GM12865 (cell line): ENCODE measurements around the gene DNM1.
"Not testable (repeated sequence)": the region's sequence is repeated elsewhere in the genome, so short reads cannot be mapped to it uniquely, and the experiment has no call there.

ENCODE experiments used
- DNase-seq: peaks from one replicate; pipeline ENCODE4 v3.0.0; 2010; ENCODE audit warnings: low read depth
- H3K4me3 ChIP-seq: 2 replicates; pipeline ENCODE4 v1.5.1; 2011; ENCODE audit warnings: mild to moderate bottlenecking, low read depth, low read length, control low read depth
- TF ChIP-seq, protein P1 (sequence below): IDR thresholded peaks from 2 replicates; pipeline ENCODE4 v1.5.1; 2011; ENCODE audit warnings: low read length, control low read depth, low read depth, inconsistent platforms; ENCODE audit not compliant: insufficient read depth; ENCODE audit errors: missing control alignments

Gene DNM1

DNA sequence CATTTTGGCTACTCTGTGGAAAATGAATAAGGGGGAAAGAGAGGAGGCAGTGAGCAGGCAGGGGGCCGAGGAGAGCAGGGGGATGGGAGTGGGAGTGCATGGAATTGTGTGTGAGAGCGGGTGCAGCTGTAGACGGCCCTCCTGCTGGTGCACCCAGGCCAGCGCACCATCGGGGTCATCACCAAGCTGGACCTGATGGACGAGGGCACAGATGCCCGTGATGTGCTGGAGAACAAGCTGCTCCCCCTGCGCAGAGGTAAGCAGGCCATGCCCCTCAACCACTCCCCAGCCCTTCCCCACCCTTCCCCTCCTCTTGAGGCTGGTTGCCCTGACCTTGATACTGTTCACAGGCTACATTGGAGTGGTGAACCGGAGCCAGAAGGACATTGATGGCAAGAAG is 16.7 kb downstream of the DNM1 start:
- H3K4me3 ChIP-seq = no peak overlapping the region
- TF ChIP-seq, protein P1, sequence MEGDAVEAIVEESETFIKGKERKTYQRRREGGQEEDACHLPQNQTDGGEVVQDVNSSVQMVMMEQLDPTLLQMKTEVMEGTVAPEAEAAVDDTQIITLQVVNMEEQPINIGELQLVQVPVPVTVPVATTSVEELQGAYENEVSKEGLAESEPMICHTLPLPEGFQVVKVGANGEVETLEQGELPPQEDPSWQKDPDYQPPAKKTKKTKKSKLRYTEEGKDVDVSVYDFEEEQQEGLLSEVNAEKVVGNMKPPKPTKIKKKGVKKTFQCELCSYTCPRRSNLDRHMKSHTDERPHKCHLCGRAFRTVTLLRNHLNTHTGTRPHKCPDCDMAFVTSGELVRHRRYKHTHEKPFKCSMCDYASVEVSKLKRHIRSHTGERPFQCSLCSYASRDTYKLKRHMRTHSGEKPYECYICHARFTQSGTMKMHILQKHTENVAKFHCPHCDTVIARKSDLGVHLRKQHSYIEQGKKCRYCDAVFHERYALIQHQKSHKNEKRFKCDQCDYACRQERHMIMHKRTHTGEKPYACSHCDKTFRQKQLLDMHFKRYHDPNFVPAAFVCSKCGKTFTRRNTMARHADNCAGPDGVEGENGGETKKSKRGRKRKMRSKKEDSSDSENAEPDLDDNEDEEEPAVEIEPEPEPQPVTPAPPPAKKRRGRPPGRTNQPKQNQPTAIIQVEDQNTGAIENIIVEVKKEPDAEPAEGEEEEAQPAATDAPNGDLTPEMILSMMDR = no peak
- no peak for DNase-seq

DNA sequence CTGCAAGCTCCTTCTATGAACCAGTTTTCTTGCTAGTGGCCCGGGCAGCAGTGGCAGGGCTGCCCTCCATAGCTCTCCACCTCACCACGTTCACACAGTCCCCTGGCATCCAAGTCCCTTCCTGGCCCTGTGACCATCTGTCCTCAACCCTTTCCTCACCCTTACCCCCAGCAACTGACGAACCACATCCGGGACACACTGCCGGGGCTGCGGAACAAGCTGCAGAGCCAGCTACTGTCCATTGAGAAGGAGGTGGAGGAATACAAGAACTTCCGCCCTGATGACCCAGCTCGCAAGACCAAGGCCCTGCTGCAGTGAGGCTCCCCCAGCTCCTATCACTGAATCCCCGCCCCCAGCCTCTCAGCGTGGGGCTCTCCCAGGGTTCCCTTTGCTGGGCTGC is 18.8 kb downstream of the DNM1 start:
- H3K4me3 ChIP-seq = no peak overlapping the region
- DNase-seq = no peak
- TF ChIP-seq, protein P1 = no peak

DNA sequence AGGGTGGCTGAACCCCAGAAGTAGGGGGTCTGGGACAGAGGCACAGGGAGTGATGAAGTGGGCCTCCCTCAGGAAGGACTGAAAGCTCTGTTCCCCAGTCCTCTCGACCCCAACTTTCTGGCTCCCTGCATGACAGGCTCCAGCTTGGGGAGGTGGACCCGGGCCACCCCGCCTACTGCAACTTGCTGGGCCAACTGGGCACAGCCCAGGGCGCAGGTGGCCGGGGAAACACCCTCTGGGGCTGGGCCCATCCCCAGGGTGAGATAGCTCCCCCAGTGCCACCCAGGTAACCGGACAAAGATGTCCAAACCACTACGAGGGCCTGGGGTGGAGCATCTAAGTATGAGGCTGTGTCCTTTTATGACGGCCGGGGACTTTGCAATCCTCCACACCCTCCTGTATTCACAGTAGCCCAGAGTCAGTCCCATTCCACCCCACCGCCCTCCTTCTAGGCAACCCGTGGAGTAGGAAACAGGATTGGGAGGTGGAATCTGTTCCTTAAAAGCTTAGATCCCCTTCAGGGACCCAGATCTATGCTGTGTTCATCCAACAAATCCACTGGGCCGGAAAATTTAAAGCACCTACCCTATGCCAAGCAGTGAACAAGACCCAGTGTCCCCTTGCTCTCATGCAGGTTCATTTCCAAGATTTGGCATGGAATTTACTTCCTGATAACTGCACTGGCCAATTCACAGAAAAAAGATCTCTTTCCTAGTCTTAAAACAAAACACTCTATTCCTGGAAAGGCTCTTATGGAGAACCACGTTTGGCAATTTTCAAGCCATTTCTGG is 19.9 kb downstream of the DNM1 start:
- TF ChIP-seq, protein P1 = no peak
- H3K4me3 ChIP-seq = no peak overlapping the region
- DNase-seq = no peak

DNA sequence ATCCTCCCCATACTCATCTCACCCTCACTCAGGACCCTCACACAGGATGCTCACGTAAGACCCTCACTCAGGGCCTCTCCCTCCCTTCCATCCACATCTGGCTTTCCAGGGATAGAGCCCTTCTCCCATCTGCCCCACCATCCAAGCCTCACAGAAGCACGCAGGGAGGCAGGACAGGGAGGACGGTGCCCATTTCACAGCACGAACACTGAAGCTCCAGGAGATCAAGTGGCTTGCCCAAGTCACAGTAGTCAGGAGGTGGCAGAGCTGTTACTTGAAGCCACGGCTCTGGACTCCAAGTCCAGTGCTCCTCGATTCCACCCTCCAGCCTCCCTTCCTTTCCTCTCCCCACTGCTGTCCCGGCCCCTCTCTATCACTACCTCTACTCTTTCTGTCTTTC is 21.7 kb downstream of the DNM1 start:
- TF ChIP-seq, protein P1 = no peak
- no peak overlapping the region for H3K4me3 ChIP-seq
- DNase-seq = no peak

DNA sequence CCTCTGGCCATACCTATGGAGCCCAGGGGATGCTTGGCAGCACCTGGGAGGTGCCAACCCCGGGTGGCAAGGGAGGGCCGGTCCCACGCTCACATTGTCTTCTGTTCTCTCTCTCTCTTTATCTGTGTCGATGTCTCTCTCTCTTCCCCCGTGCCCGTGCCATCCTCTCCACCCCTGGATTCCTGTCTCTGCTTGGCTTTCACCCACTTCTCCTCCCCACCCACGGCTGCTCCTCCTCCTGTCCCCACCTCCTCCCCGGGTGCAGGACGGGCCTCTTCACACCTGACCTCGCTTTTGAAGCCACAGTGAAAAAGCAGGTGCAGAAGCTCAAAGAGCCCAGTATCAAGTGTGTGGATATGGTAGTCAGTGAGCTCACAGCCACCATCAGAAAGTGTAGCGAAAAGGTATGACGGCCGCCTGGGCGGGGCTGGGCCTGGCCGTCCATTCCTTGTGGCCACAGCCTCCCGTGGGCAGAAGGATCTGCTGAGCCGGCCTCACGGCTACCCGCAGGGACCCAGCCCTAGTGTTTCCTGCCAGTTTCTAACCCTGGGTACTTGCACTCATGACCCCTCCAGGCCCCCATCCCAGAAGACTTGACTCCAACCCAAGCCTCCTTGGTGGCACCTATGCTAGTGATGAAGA is 22.7 kb downstream of the DNM1 start:
- DNase-seq = no peak
- TF ChIP-seq, protein P1 = no peak
- H3K4me3 ChIP-seq = no peak overlapping the region

DNA sequence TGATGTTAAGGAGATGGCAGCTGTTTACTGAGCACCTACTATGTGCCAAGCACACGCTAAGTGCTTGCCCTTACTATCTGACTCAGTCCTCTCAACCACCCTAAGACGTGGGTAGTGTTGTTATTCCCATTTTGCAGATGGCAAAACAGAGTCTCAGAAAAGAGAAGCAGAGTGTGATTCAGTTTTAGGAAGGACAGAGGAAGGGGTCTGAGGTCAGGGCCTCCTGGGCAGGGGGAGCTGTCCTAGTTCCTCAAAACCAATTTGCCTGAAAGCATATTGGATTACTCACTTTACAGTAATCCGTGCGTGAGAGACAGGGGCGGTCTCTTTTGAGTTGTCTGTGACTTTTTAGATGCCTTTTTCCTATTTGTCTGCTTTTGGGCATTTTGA is 23.2 kb downstream of the DNM1 start:
- no peak overlapping the region for H3K4me3 ChIP-seq
- DNase-seq = no peak
- TF ChIP-seq, protein P1 = no peak

DNA sequence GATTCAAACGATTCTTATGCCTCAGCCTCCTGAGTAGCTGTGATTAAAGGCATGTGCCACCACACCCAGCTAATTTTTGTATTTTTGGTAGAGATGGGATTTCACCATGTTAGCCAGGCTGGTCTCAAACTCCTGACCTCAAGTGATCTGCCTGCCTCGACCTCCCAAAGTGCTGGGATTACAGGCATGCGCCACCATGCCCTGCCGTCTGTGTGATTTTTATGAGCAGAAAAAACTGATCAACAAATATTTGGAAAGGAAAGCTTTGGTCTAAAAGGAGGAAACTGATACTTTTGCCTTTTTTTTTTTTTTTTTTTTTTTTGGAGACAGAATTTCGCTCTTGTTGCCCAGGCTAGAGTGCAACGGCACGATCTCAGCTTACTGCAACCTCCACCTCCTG is 27.7 kb downstream of the DNM1 start:
- not testable (repeated sequence) for H3K4me3 ChIP-seq, DNase-seq
